MM.1S (cell line): ENCODE results near the gene AHRR.
A peak's percentile ranks its signal among the peaks of the same experiment; 100 is the strongest.

Experiments
- DNase-seq: peaks from one replicate; pipeline ENCODE4 v3.0.0-alpha.2; 2015
- H2AFZ ChIP-seq: fragments of 300-600 bp; sonication (generic); 2 replicates; pipeline ENCODE4 v1.6.0; 2016; ENCODE audit warnings: antibody characterized with exemption, low read length
- H3F3A ChIP-seq: fragments of 300-600 bp; sonication (generic); 2 replicates; pipeline ENCODE4 v1.6.1; 2016; ENCODE audit warnings: mild to moderate bottlenecking, antibody characterized with exemption, low read length, moderate library complexity, mixed read lengths; ENCODE audit not compliant: insufficient read depth
- H3K27ac ChIP-seq: fragments of 300-600 bp; sonication (generic); 2 replicates; pipeline ENCODE4 v1.5.1; 2016; ENCODE audit warnings: mild to moderate bottlenecking, low read length
- H3K27me3 ChIP-seq: fragments of 300-600 bp; sonication (generic); replicated peaks from 2 replicates; pipeline ENCODE4 v1.6.0; 2016; ENCODE audit warnings: low read length; ENCODE audit not compliant: insufficient read depth
- H3K36me3 ChIP-seq: fragments of 300-600 bp; sonication (generic); replicated peaks from 2 replicates; pipeline ENCODE4 v1.6.1; 2016; ENCODE audit warnings: mild to moderate bottlenecking, low read length, mixed read lengths; ENCODE audit not compliant: insufficient read depth
- H3K4me1 ChIP-seq: fragments of 300-600 bp; sonication (generic); 2 replicates; pipeline ENCODE4 v1.6.1; 2016; ENCODE audit warnings: low read length, mixed read lengths
- H3K4me2 ChIP-seq: fragments of 300-600 bp; sonication (generic); 2 replicates; pipeline ENCODE4 v1.6.0; 2016; ENCODE audit warnings: low read depth, low read length
- H3K4me3 ChIP-seq: fragments of 300-600 bp; sonication (generic); 2 replicates; pipeline ENCODE4 v1.5.1; 2016; ENCODE audit warnings: low read length, mixed read lengths
- H3K79me2 ChIP-seq: fragments of 300-600 bp; sonication (generic); 2 replicates; pipeline ENCODE4 v1.6.1; 2016; ENCODE audit warnings: mixed run types, low read length, mixed read lengths
- H3K9ac ChIP-seq: fragments of 300-600 bp; sonication (generic); 2 replicates; pipeline ENCODE4 v1.6.1; 2016; ENCODE audit warnings: low read length, mixed read lengths
- H3K9me2 ChIP-seq: fragments of 300-600 bp; sonication (generic); replicated peaks from 2 replicates; pipeline ENCODE4 v1.6.1; 2016; ENCODE audit warnings: mild to moderate bottlenecking, low read length, mixed read lengths; ENCODE audit not compliant: insufficient read depth
- H3K9me3 ChIP-seq: fragments of 300-600 bp; sonication (generic); replicated peaks from 2 replicates; pipeline ENCODE4 v1.6.1; 2016; ENCODE audit warnings: mild to moderate bottlenecking, low read length, mixed read lengths; ENCODE audit not compliant: insufficient read depth
- H4K20me1 ChIP-seq: fragments of 300-600 bp; sonication (generic); 2 replicates; pipeline ENCODE4 v1.6.1; 2016; ENCODE audit warnings: mild to moderate bottlenecking, low read length, moderate library complexity, mixed read lengths; ENCODE audit not compliant: insufficient read depth
- EZH2 ChIP-seq: fragments of 300-600 bp; sonication (generic); optimal IDR thresholded peaks from 2 replicates; pipeline ENCODE3; 2017; ENCODE audit warnings: low read depth, mild to moderate bottlenecking, antibody characterized with exemption, low read length, mixed read lengths
- EZH2phosphoT487 ChIP-seq: fragments of 300-600 bp; sonication (generic); IDR thresholded peaks from 2 replicates; pipeline ENCODE4 v1.6.1; 2018; ENCODE audit warnings: antibody characterized with exemption, low read length
- TF ChIP-seq, protein P1 (sequence below): fragments of 300-600 bp; sonication (generic); IDR thresholded peaks from 2 replicates; pipeline ENCODE4 v1.5.1; 2016; ENCODE audit warnings: antibody characterized with exemption, low read length, mixed read lengths

AHRR gene

DNA sequence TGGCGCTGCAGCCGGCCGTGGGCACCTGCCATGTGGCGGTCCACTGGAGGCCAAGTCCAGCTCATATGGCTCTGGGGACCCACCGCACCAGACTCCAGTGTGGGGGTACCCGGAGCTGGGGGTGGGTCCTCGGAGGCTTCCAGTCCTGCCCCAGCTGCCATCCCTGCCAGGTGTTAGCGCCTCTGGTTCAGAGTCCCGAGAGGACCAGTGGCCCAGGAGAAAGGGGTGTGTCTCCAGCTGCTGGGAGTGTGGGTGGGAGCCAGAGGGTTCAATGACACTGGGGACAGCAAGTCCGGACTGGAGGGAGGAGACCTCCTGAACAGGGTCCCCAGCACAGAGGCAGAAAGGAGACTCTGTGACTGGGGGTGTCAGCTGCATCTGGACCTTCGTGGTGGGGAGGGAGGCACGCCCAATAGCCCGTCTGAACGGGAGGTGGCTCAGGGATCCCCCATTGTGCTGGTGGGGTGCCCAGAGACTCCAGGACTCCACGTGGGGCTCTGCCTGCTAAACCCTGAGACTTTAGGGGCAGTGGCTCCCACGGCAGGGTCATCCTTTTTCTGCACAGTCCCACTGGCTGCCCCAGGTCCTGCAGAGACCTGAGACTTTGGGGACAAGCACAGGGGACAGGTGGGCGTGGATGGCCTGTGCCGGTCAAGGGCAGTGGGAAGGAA lies 2.4 kb upstream of the AHRR start:
- no peak overlapping the region for H3K4me2 ChIP-seq
- H3F3A ChIP-seq: no peaks in the 10 kb centered on the region
- H3K27ac ChIP-seq: no peak overlapping the region
- no peaks in the 10 kb centered on the region for H3K9me3 ChIP-seq
- no peaks in the 10 kb centered on the region for H3K79me2 ChIP-seq
- no peaks in the 10 kb centered on the region for H3K36me3 ChIP-seq
- peaks cover 12% of the 10 kb centered on the region; the same call in 1 of the 2 replicates for H3K27me3 ChIP-seq
- H3K4me1 ChIP-seq: no peaks in the 10 kb centered on the region
- no peaks in the 10 kb centered on the region for H4K20me1 ChIP-seq
- H3K4me3 ChIP-seq: no peak overlapping the region
- no peak for TF ChIP-seq EZH2
- no peak for TF ChIP-seq EZH2phosphoT487
- TF ChIP-seq, protein P1, sequence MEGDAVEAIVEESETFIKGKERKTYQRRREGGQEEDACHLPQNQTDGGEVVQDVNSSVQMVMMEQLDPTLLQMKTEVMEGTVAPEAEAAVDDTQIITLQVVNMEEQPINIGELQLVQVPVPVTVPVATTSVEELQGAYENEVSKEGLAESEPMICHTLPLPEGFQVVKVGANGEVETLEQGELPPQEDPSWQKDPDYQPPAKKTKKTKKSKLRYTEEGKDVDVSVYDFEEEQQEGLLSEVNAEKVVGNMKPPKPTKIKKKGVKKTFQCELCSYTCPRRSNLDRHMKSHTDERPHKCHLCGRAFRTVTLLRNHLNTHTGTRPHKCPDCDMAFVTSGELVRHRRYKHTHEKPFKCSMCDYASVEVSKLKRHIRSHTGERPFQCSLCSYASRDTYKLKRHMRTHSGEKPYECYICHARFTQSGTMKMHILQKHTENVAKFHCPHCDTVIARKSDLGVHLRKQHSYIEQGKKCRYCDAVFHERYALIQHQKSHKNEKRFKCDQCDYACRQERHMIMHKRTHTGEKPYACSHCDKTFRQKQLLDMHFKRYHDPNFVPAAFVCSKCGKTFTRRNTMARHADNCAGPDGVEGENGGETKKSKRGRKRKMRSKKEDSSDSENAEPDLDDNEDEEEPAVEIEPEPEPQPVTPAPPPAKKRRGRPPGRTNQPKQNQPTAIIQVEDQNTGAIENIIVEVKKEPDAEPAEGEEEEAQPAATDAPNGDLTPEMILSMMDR: no peak
- DNase-seq: no peak
- H3K9me2 ChIP-seq: no peaks in the 10 kb centered on the region
- no peak overlapping the region for H2AFZ ChIP-seq
- H3K9ac ChIP-seq: no peak overlapping the region

DNA sequence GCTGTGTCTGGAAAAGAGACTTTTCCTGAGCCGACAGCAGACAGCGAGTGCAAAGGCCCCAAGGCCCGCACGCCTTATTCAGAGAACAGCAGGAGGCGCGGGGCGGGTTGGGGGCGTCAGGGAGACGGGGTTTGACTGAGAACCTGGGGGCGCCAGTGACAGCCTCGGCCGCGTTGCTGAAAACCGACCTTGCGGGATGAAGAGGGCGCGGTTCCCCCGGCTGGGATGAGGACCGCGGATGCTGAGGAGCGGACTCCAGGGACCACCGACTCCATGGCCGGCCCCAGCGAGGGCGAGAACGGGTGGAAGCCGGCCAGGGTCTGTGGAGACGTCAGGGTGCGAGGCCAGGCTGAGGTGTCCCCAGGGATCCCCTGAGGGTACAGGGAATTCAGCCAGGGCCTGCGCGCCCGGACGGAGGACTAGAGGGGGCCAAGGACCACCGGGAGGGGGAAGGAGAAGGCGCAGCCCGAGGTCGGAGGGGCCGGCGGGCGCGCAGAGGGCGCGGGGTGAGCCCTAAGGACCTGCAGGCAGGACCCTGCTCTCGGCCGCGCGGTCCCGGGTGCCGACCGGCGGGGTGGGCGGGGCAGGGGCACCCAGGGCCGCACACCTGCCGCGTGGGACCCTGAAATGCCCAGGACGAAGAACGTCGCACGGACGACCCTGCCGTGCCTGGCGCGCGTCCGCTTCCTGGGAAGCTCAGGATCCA lies 837 bp upstream of the AHRR start:
- no peaks in the 10 kb centered on the region for H3K9me2 ChIP-seq
- H3K9ac ChIP-seq: no peak overlapping the region
- no peaks in the 10 kb centered on the region for H4K20me1 ChIP-seq
- H3K27ac ChIP-seq: no peak overlapping the region
- TF ChIP-seq EZH2 (no peak), EZH2phosphoT487 (no peak)
- TF ChIP-seq, protein P1: no peak
- no peaks in the 10 kb centered on the region for H3K79me2 ChIP-seq
- H3K4me2 ChIP-seq: peak overlapping the region; percentile 84
- no peaks in the 10 kb centered on the region for H3K4me1 ChIP-seq
- H3K4me3 ChIP-seq: peak overlapping the region; percentile 51
- no peak for DNase-seq
- no peaks in the 10 kb centered on the region for H3K9me3 ChIP-seq
- no peaks in the 10 kb centered on the region for H3F3A ChIP-seq
- peaks cover 12% of the 10 kb centered on the region; the same call in 1 of the 2 replicates for H3K27me3 ChIP-seq
- H3K36me3 ChIP-seq: no peaks in the 10 kb centered on the region
- no peak overlapping the region; the same call in 1 of the 2 replicates for H2AFZ ChIP-seq

DNA sequence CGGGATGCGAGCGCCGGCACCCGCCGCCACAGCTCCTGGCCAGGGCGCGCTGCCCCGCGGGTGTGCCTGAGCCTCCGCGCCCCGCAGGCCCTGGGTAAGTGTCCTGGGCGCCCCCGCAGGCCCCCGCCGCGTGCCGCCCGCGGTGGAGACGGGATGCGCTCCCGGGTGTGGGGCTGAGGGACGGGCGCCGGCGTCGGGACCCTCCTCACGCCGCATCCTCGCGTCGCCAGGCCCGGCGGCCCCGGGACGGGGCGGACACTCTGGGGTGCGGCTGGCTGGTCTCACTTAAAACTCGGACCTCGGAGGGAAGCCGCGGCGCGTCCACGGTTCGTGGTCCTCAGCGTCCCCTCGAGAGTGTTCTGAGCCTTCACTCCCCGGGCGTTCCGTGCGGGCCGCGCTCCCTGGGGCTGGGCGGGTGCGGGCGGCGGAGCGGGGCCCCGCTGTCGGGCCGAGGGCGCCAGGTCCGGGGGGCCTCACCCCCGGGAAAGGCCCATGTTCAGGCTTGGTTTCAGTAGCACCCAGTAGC lies 275 bp downstream of the AHRR start:
- Histone ChIP-seq H3K4me3 (no peak overlapping the region), H3K4me1 (no peaks in the 10 kb centered on the region), H3K79me2 (no peaks in the 10 kb centered on the region), H2AFZ (no peak overlapping the region), H3K27ac (no peak overlapping the region), H3K9me3 (no peaks in the 10 kb centered on the region), H3F3A (no peaks in the 10 kb centered on the region), H3K4me2 (no peak overlapping the region), H3K9ac (no peak overlapping the region), H3K27me3 (peaks cover 12% of the 10 kb centered on the region; the same call in 1 of the 2 replicates), H4K20me1 (no peaks in the 10 kb centered on the region), H3K36me3 (no peaks in the 10 kb centered on the region), H3K9me2 (no peaks in the 10 kb centered on the region)
- TF ChIP-seq EZH2 (no peak), EZH2phosphoT487 (no peak)
- TF ChIP-seq, protein P1: no peak
- no peak for DNase-seq
